ENCODE data around the gene KRTAP5-10.

DNA sequence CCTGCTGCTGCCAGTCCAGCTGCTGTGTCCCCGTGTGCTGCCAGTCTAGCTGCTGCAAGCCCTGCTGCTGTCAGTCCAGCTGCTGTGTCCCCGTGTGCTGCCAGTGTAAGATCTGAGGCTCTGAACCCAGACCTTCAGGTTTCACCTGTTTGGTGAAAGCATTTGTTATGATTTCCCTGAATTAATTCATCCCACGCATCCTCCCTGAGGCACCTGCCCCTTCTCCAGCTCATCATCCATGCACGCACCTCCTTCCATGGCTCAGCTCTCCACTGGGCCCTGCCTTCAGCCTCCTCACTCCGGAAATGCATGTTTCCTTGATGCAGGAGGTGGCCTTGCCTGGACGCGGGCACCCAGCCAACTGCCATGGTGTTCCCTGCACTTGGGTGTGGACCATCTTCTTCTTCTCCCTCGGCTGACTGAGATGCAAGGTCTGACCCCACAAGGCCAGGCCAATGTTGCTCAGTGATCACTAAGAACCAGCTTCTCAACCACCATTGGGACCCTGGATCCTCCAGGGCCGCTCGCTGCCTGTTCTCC, 788 bp downstream of the KRTAP5-10 start:
- TF ChIP-seq, protein P1, sequence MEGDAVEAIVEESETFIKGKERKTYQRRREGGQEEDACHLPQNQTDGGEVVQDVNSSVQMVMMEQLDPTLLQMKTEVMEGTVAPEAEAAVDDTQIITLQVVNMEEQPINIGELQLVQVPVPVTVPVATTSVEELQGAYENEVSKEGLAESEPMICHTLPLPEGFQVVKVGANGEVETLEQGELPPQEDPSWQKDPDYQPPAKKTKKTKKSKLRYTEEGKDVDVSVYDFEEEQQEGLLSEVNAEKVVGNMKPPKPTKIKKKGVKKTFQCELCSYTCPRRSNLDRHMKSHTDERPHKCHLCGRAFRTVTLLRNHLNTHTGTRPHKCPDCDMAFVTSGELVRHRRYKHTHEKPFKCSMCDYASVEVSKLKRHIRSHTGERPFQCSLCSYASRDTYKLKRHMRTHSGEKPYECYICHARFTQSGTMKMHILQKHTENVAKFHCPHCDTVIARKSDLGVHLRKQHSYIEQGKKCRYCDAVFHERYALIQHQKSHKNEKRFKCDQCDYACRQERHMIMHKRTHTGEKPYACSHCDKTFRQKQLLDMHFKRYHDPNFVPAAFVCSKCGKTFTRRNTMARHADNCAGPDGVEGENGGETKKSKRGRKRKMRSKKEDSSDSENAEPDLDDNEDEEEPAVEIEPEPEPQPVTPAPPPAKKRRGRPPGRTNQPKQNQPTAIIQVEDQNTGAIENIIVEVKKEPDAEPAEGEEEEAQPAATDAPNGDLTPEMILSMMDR (IDR thresholded peaks at IDR 0.05; ENCODE audit: low read length): no peak
- TF ChIP-seq EZH2 (optimal IDR thresholded peaks at IDR 0.05; ENCODE audit: low read depth, low read length): no peak
- no peak for TF ChIP-seq EZH2phosphoT487 (IDR thresholded peaks at IDR 0.05; ENCODE audit: low read length)

Measured in MM.1S (cell line).